ENCODE results near the gene ERBB4.
A peak's percentile ranks its signal among the peaks of the same experiment; 100 is the strongest.

ERBB4 gene

GRCh38 chr2:212528106-212528856, 10.3 kb downstream of the ERBB4 start:
- TF ChIP-seq CTCF (IDR thresholded peaks at IDR 0.05; ENCODE audit: low read depth, low read length), result no peak; the same call in 1 of the 2 replicates
- no peak for DNase-seq (ENCODE audit: extremely low read depth, low read depth)

- no peak for TF ChIP-seq CTCF (IDR thresholded peaks at IDR 0.05; ENCODE audit: low read depth, low read length)
- DNase-seq (ENCODE audit: extremely low read depth, low read depth), result no peak
Observed at GRCh38 chr2:212526059-212526458, 12.5 kb downstream of the ERBB4 start.

- no peak for DNase-seq (ENCODE audit: extremely low read depth, low read depth)
- TF ChIP-seq CTCF (IDR thresholded peaks at IDR 0.05; ENCODE audit: low read depth, low read length), result no peak
Observed at GRCh38 chr2:212523756-212524155, 14.8 kb downstream of the ERBB4 start.

- peak; percentile 37 for TF ChIP-seq CTCF (IDR thresholded peaks at IDR 0.05; ENCODE audit: low read depth, low read length)
- no peak for DNase-seq (ENCODE audit: extremely low read depth, low read depth)
Observed at GRCh38 chr2:212520340-212520739, 18.3 kb downstream of the ERBB4 start.

- TF ChIP-seq CTCF (IDR thresholded peaks at IDR 0.05; ENCODE audit: low read depth, low read length), result peak; percentile 4; the same call in 1 of the 2 replicates
- DNase-seq (ENCODE audit: extremely low read depth, low read depth), result no peak
Observed at GRCh38 chr2:212517693-212518092, 20.9 kb downstream of the ERBB4 start.

- DNase-seq (ENCODE audit: extremely low read depth, low read depth), result no peak
- no peak for TF ChIP-seq CTCF (IDR thresholded peaks at IDR 0.05; ENCODE audit: low read depth, low read length)
Observed at GRCh38 chr2:212505586-212505985, 33.0 kb downstream of the ERBB4 start.

GRCh38 chr2:212495046-212495445, 43.6 kb downstream of the ERBB4 start:
- TF ChIP-seq CTCF (IDR thresholded peaks at IDR 0.05; ENCODE audit: low read depth, low read length), result no peak
- DNase-seq (ENCODE audit: extremely low read depth, low read depth), result no peak

All from AG09319 (cell line).